ENCODE results near the gene UMAD1. TPM values are rescaled to one million over a fixed set of nuclear protein-coding genes. Genes with fewer than 3 reads are reported as not detected.

The UMAD1 gene
- total and polyA plus RNA-seq, 2 of the 4 experiments (the other 2 are of a cell fraction) = 5.2 to 8.4 TPM

- TF ChIP-seq CEBPB (IDR thresholded peaks at IDR 0.05; ENCODE audit: low read depth, low read length) (no peak), MAZ (IDR thresholded peaks at IDR 0.05; ENCODE audit: borderline replicate concordance, low read depth, low read length) (no peak), RAD21 (IDR thresholded peaks at IDR 0.05; ENCODE audit: low read length) (no peak), MXI1 (IDR thresholded peaks at IDR 0.05; ENCODE audit: borderline replicate concordance, low read depth, low read length) (no peak), NFE2L2 (IDR thresholded peaks at IDR 0.05; ENCODE audit: low read depth, low read length) (no peak), RCOR1 (IDR thresholded peaks at IDR 0.05; ENCODE audit: insufficient replicate concordance, low read length) (no peak), SMC3 (IDR thresholded peaks at IDR 0.05; ENCODE audit: low read depth, low read length) (no peak), FOS (IDR thresholded peaks at IDR 0.05; ENCODE audit: low read depth, low read length) (peak; percentile 90), POLR2A (IDR thresholded peaks at IDR 0.05; ENCODE audit: low read depth, low read length) (no peak), BHLHE40 (IDR thresholded peaks at IDR 0.05; ENCODE audit: low read depth, low read length) (peak; percentile 22; the same call in 1 of the 2 replicates)
- TF ChIP-seq, protein P1, sequence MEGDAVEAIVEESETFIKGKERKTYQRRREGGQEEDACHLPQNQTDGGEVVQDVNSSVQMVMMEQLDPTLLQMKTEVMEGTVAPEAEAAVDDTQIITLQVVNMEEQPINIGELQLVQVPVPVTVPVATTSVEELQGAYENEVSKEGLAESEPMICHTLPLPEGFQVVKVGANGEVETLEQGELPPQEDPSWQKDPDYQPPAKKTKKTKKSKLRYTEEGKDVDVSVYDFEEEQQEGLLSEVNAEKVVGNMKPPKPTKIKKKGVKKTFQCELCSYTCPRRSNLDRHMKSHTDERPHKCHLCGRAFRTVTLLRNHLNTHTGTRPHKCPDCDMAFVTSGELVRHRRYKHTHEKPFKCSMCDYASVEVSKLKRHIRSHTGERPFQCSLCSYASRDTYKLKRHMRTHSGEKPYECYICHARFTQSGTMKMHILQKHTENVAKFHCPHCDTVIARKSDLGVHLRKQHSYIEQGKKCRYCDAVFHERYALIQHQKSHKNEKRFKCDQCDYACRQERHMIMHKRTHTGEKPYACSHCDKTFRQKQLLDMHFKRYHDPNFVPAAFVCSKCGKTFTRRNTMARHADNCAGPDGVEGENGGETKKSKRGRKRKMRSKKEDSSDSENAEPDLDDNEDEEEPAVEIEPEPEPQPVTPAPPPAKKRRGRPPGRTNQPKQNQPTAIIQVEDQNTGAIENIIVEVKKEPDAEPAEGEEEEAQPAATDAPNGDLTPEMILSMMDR (conservative IDR thresholded peaks at IDR 0.05; ENCODE audit: low read depth, low read length) = no peak
- H2BK15ac ChIP-seq (ENCODE audit: low read depth, low read length) = no peak overlapping the region
- H4K5ac ChIP-seq (ENCODE audit: low read depth, low read length) = no peak overlapping the region
- no peaks in the 10 kb centered on the region for H3K79me1 ChIP-seq (ENCODE audit: low read depth in 1 of 2, low read length in 2 of 2)
- peak overlapping the region; percentile 25 for H2BK5ac ChIP-seq (ENCODE audit: low read depth, low read length, poor library complexity, severe bottlenecking)
- H3K4ac ChIP-seq (ENCODE audit: low read depth, low read length) = no peak overlapping the region
- no peak overlapping the region for H3K23ac ChIP-seq (ENCODE audit: low read depth, low read length)
- DNase-seq (peak; percentile 87), ATAC-seq (ENCODE audit: low read depth) (peak; percentile 69)
- no peak overlapping the region for H2BK20ac ChIP-seq (ENCODE audit: low read depth, low read length)
- H3K27me3 ChIP-seq (ENCODE audit: control insufficient read depth, insufficient read depth, low read length) = no peaks in the 10 kb centered on the region
- intact Hi-C loops (cut with micrococcal nuclease) (no loop called here), in situ Hi-C loops (cut with MboI; ENCODE audit: low sequenced_read_pairs) (no loop called here), dilution Hi-C loops (cut with HindIII; ENCODE audit: low sequenced_read_pairs, unreplicated experiment) (no loop called here)
- no TSS peak for BruUV-seq (replicated peaks)
- H3K9me3 ChIP-seq (ENCODE audit: control insufficient read depth, insufficient read depth, low read length) = no peaks in the 10 kb centered on the region
- H3K14ac ChIP-seq (replicated peaks; ENCODE audit: low read depth, low read length) = no peak overlapping the region
- H3K4me2 ChIP-seq (ENCODE audit: low read depth, low read length) = no peak overlapping the region
- H4K20me1 ChIP-seq (ENCODE audit: insufficient read depth, low read length) = no peaks in the 10 kb centered on the region
- ChIA-PET CTCF (no interaction called here), POLR2A (ENCODE audit: unreplicated experiment) (no interaction called here)
- H3K4me3 ChIP-seq (ENCODE audit: insufficient read depth, low read depth, low read length) = no peak overlapping the region
- no CpG with 5 or more reads among the region's 4 CpGs for WGBS, 2 experiments (ENCODE audit: extremely low coverage in 2 of 2, insufficient read length in 1 of 2)
- no peak overlapping the region for H2AK9ac ChIP-seq (replicated peaks; ENCODE audit: low read depth, low read length, poor library complexity)
- H2AFZ ChIP-seq (replicated peaks; ENCODE audit: low read length, poor library complexity) = no peak overlapping the region
- H4K91ac ChIP-seq (ENCODE audit: insufficient read depth, low read depth, low read length) = no peak overlapping the region
- no peak overlapping the region for H3K27ac ChIP-seq (ENCODE audit: insufficient read depth, low read length)
- no peaks in the 10 kb centered on the region for H3K4me1 ChIP-seq (ENCODE audit: control insufficient read depth, insufficient read depth, low read length)
- no peak overlapping the region for H3K56ac ChIP-seq (ENCODE audit: extremely low read depth, insufficient read depth, low read length)
- no peak overlapping the region for H3K18ac ChIP-seq (ENCODE audit: low read depth, low read length)
- no peaks in the 10 kb centered on the region for H3K36me3 ChIP-seq (ENCODE audit: control insufficient read depth, insufficient read depth, low read length)
- H2BK120ac ChIP-seq (ENCODE audit: low read depth, low read length) = no peak overlapping the region
- H2AK5ac ChIP-seq (ENCODE audit: low read depth, low read length) = no peak overlapping the region
- no peak overlapping the region for H4K8ac ChIP-seq (ENCODE audit: low read depth in 2 of 2, low read length in 2 of 2)
- no peak overlapping the region for H3K9ac ChIP-seq (ENCODE audit: low read depth, low read length)
- no peaks in the 10 kb centered on the region for H3K9me1 ChIP-seq (ENCODE audit: insufficient read depth, low read length)
These were observed 167.6 kb downstream of the UMAD1 start for GRCh38 chr7:7808156-7808555.
